VCaP (cell line): ENCODE data around the gene BLOC1S4.
A peak's percentile ranks its signal among the peaks of the same experiment; 100 is the strongest.

Experiments
- H3K27ac ChIP-seq: fragments of 450-650 bp; 2 replicates; pipeline ENCODE4 v1.5.1; 2017
- CTCF ChIP-seq: fragments of 450-650 bp; conservative IDR thresholded peaks from 2 replicates; pipeline ENCODE4 v1.5.1; 2017; ENCODE audit warnings: mild to moderate bottlenecking, moderate library complexity

The BLOC1S4 gene

GRCh38 chr4:6716018-6716911 is at the start of gene BLOC1S4:
Gene BLOC1S4 (plus strand): TSS chr4:6716174. CDS start chr4:6716210, 36 bp downstream.
- no peak for TF ChIP-seq CTCF
- H3K27ac ChIP-seq = peak within 1 kb of the TSS; percentile 90

- no peak for TF ChIP-seq CTCF
- H3K27ac ChIP-seq = no peak overlapping the region
Measured at GRCh38 chr4:6668391-6668790, 47.6 kb upstream of the BLOC1S4 start.

GRCh38 chr4:6671648-6672047 is 44.3 kb upstream of the BLOC1S4 start:
- H3K27ac ChIP-seq = no peak overlapping the region
- no peak for TF ChIP-seq CTCF

GRCh38 chr4:6672131-6672530 is 43.8 kb upstream of the BLOC1S4 start:
- no peak for TF ChIP-seq CTCF
- H3K27ac ChIP-seq = no peak overlapping the region

- H3K27ac ChIP-seq = peak overlapping the region; percentile 93
Measured at GRCh38 chr4:6672541-6673190, 43.3 kb upstream of the BLOC1S4 start.

- H3K27ac ChIP-seq = peak overlapping the region; percentile 93
Measured at GRCh38 chr4:6673191-6673659, 42.7 kb upstream of the BLOC1S4 start.

- TF ChIP-seq CTCF = no peak
- H3K27ac ChIP-seq = peak overlapping the region; percentile 93
Measured at GRCh38 chr4:6673660-6674499, 42.1 kb upstream of the BLOC1S4 start.

GRCh38 chr4:6674500-6675149 is 41.3 kb upstream of the BLOC1S4 start:
- peak overlapping the region; percentile 93 for H3K27ac ChIP-seq

More at GRCh38 chr4:6674500-6675149, 41.3 kb upstream of the BLOC1S4 start:
- peak; percentile 75 for TF ChIP-seq CTCF
